Esophagus mucosa (tissue), 1 donor: Measurements from ENCODE around the gene SMPD4. TPM values are rescaled to one million over a fixed set of nuclear protein-coding genes. Genes with fewer than 3 reads are reported as not detected.
"Not testable (repeated sequence)": the region's sequence is repeated elsewhere in the genome, so short reads cannot be mapped to it uniquely, and the experiment has no call there.

Experiments
- ATAC-seq: fragments of 200-7000 bp; cut with Tn5 transposase; one replicate; pipeline ENCODE4 v1.9.1; 2020
- total RNA-seq: library from RNA; stranded (reverse); gene quantifications from one replicate; pipeline ENCODE4 v1.2.4, GENCODE V29; 2023
- donor health status: DM: yes; HTN: yes; CAD: no.

SMPD4 gene
- total RNA-seq, 1 donor from 2014 or later, result 29.6 TPM

DNA sequence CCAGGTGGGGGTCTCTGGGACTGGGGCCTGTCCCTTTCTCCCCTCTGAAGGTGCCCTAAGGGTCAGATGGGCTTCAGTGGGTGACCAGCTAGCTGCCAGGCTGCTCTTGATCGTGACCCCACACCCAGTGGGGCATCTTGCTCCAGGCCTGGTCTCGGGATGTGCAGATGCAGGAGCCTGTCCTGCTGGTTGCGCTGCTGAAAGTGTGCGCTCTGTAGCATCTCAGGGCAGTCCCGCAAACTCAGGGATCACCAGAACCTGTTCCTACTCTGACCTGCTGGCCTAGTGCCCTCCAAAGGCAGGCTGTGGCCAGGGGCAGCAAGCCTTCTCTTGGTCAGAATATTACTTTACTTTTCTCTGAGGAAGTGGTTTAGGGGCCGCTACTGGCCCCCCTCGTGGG, 40.9 kb downstream of the SMPD4 start:
- not testable (repeated sequence) for ATAC-seq

DNA sequence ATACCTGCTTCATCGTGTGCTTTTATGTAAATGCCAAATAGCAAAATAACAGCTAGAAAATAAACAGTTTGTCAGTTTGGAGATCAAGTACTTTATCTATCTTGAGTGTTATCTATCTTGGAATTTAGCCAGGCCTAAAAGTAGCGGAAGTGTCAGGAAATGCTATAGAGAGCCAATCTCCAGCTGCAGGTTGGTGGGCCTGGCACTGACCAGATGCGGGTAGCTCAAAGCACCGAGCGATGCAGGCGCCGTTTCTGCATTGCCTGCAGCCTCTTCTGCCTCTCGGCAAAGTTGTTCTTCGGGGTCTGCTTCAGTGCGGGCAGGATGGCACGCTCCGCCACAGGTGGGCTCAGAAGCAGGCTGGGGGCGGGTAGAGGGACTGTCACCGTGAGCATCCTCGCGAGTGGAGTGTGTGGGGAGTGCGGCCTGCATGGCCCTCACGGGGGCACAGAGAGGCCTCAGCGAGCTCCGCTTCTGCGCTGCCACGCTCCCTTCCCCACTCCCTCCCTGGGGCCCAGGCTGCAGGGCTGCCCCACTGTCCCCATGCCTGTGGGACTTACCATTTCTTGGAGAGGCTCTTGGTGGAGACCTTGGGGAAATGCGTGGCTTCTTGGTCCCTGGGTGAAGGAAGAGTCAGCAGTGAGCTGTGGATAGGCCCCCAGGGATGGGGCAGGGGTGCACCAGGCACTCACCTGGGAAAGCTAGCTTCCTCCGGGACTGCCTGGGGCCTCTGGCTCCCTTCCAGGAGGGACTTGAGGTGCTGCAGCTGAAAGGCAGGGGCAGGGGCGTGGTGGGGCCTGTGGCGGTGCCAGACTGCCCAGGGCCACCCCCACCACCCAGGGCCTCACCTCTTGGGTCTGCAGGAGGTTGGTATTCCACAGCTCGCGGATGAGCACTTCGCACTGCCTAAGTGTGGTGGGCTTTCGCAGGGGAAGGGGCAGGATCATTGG, 41.8 kb downstream of the SMPD4 start:
- not testable (repeated sequence) for ATAC-seq

DNA sequence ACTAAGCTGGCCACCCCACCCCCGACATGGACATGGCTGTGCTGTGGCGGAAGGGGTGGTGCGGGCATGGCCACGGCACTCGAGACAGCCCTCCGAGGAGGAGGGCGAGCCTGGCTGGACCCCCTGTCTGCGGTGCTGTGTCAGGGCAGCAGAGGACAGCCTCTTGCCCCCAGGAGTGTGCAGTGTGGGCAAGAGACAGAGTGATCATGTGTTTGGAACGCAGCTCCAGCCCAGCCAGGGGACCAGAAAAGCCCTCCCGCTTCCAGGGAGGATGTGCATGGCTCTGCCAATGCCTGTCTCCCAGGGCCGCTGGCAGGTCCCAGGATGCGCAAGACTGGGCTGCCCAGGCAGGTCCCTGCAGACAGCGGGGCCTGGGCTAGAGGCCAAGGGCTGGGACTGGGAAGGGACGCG, 42.6 kb downstream of the SMPD4 start:
- ATAC-seq, result peak; percentile 48

DNA sequence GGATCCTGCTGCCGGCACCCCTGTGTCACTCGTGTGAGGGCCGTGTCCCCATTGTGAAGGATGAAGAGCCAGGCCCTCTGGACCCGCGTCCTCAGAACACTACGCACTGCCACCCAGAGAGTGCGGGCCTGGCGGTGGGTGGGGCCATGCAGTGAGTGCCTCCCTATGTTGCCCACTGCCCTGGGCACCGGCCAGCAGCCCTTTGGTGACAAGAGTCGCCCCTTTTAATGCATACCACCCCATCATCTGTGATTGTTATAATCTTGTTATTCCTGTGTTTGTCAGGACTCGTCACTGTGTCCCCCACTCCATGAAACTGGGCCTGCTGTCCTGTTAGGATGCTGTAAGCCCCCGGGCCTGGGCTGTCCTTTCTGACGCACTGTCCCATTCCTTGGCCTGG, 43.1 kb downstream of the SMPD4 start:
- not testable (repeated sequence) for ATAC-seq

DNA sequence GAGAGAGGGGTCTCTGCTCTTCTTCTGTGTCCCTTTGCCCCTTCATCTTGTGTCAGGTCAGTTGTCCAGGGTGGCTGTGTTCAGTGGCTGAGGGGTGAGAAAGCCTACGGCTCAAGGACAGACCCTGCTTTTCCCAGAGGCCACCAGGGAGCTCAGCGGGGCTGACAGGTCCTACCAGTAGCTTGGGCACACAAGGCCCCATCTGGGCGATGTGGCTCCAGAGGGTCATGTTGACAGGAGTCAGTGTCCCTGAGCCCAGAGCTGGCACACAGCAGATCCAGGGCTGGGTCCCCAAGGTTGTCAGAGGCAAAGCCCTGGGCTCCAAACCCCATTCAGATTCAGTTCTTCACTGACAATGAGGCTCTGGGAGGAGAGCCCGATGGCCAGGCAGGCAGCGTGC, 44.3 kb downstream of the SMPD4 start:
- ATAC-seq, result not testable (repeated sequence)

DNA sequence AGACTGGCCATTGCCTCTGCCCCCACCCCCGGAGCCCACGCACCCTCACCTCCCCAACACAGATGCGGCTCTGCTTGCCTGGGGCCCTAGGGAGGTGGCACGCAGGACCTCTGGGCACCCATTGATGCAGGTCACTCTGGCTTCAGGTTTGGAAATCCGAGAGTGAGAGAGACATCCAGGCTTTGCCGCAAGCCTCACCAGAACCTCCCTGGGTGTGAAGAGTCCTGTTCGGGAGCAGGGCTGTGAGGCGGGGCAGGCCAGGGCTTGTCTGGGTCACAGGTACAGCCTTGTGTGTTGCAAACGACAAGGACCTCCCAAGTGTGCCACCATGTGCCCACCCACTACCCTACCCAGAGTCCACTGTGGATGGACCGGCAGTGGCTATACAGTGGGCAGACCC, 44.9 kb downstream of the SMPD4 start:
- ATAC-seq, result not testable (repeated sequence)

DNA sequence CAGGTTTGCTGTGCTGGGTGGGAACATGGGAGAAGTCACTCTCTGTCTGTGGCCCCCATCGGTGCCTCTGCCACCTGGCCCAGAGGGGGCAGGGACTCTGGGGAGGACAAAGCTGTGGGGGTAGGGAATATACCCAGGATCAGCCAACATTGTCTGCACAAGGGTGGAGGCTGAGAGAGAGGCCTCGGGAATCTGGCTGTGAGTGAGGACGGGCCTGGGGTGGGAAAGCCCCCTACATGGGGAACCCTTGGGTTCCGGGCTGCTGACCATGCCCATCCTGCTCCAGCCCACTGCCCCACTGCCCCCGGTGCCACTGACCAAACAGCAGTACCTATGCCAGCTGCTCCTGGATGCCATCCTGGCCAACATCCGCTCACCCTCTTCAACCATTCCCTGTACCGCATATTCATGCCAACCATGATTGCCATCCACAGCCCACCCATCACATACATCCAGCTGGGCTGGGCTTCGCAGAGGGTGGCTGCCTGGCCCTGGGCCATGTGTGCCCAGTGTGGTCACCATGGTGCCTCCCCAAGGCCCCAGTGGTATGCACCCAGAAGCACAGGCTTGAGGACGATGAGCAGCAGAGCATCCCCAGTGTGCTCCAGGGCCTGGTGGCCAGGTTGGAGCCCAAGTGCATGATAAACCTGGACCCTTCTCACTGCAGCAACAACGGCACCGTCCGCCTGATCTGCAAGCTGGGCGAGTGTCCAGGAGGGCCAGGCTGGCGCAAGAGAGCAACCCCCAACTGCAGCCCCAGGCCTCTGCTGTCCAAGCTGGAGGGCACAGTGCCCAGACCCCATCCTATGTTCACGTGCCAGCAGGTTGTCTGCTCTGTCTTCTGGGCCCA, 45.5 kb downstream of the SMPD4 start:
- no peak for ATAC-seq

DNA sequence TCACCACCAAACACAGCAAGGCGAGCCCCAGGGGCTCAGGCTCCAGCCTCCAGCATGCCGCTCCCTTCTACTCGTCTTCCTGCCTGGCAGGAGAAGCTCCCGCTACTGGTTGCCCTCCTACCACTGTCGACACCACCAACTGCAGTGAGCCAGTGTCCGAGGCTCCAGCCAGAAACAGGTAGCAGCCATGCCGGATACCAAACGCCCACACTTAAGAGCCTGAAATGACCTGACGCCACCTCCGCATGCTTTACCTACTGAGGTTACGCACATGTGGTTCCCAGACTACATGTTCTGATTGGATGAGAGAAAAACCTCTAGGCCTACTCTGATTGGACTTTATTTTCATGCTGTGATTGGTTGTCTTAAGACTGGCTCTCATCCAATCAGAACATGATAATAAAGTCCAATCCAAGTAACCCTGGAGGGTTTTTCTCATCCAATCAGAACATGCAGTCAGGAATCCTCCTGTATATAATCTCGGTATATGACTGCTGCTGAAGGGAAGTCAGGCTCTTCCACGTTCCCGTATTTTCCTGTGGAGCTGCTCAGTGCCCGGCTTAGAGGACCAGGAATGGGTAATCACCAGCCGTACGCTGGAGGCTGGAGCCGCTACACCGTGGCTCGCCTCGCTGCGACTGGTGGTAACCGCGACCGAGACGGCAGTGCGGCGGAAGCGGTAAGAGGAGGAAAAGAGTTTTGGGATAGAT, 52.1 kb downstream of the SMPD4 start, which contains the start of gene POTEF:
Gene POTEF (minus strand): TSS at position 103 of the 710 bp plus-strand sequence. CDS start 8,707 bp downstream, outside the sequence.
- ATAC-seq, result not testable (repeated sequence)

DNA sequence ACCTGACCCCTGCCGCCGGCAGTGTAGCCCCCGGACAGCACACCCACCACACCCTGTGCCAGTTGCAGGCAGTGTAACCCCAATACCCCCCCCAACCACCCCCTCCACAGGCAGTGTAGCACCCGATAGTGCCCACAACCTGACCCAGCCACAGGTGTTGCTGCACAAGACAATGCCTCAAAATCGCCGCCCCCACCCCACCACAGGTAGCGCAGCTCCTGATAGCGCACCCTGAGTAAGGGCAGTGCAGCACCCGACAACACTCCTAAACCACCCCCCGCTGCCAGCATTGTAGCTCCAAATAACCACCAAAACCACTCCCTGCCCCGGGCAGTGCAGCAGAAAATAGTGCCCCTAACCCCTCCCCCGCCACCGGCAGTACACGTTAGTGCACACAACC, 52.9 kb downstream of the SMPD4 start:
- not testable (repeated sequence) for ATAC-seq

DNA sequence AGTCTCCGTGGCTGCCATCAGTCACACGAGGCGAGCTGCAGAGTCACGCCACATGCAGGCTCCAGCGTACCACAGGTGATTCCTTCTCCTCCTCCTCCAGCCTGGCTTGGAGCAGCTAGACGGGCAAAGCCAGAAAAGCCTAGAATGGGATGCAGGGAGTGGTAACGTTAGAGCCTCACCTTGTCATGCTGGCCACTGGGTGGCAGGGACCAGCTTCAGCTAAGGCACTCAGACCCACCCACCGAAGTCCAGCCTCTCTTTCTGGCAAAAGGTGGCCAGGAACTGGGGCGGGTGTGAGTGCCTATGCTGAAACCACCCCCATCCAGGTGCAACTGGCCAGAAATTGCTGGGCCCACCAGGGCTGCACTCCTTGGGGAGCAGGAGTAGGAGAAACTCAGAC, 53.7 kb downstream of the SMPD4 start:
- ATAC-seq, result not testable (repeated sequence)

DNA sequence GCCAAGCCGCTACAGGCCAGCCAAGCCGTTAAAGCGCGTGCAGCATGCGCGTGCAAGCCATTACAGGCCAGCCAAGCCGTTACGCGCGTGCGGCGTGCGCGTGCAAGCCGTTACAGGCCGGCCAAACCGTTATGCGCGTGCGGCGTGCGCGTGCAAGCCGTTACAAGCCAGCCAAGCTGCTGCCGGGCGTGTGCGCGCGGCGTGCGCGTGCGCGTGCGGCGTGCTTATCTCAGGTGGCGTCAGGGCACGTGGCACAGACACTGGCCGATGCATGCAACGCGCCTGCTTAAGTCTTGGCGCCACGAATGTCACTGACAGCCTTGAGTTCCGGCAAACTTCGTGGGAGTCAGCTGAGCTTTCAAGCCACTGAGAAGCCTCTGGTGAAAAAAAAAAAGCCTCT, 60.5 kb downstream of the SMPD4 start:
- ATAC-seq, result not testable (repeated sequence)

DNA sequence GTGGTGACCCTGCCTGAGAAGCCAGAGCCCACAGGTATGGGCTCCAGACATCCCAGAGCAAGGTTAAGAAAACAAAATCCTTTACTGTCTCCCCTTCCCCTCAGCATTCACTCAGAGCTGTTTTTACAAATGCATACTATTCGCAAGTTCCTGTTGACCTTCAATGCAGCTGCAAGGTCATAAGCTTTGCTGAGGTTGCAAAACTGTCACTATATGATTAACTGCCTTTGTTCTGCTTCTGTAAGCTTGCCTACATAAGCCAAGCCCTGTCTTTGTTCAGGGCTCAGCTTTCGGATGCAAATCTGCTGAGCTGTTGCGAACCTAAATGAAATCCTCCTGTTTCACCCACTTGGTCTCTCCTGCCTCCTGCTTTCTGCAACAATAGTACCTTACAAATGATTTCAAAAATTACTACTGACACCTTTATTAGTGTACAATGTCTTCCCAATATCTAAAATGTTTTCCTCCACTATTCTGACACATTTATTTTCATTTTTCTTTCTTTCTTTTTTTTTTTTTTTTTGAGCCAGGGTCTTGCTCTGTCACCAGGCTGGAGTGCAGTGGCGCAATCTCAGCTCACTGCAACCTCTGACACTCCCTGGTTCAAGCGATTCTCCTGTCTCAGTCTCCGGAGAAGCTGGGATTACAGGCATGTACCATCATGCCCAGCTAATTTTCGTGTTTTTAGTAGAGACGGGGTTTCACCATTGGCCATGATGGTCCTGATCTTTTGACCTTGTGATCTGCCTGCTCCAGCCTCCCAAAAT, 78.6 kb downstream of the SMPD4 start:
- not testable (repeated sequence) for ATAC-seq

Other genes with a start within 250 kb of the SMPD4 start
- gene RAB6C, start 201.9 kb downstream of the SMPD4 start, total RNA-seq, result not detected
- gene POTEF, start 52.4 kb downstream of the SMPD4 start, total RNA-seq, result not detected
- 0.40 TPM for gene CCDC74B, start 36.5 kb downstream of the SMPD4 start, total RNA-seq
- gene MZT2B, start 660 bp upstream of the SMPD4 start, total RNA-seq, result 270 TPM
- gene TUBA3E, start 16.8 kb upstream of the SMPD4 start, total RNA-seq, result not detected
- 47.5 TPM for gene IMP4, start 161.3 kb upstream of the SMPD4 start, total RNA-seq
- 19.8 TPM for gene PTPN18, start 174.5 kb upstream of the SMPD4 start, total RNA-seq